Measurements from ENCODE around the gene OXSR1. TPM values are rescaled to one million over a fixed set of nuclear protein-coding genes. Genes with fewer than 3 reads are reported as not detected.

The OXSR1 gene
- total RNA-seq, 1 donor from 2014 or later = 41.1 TPM

DNA sequence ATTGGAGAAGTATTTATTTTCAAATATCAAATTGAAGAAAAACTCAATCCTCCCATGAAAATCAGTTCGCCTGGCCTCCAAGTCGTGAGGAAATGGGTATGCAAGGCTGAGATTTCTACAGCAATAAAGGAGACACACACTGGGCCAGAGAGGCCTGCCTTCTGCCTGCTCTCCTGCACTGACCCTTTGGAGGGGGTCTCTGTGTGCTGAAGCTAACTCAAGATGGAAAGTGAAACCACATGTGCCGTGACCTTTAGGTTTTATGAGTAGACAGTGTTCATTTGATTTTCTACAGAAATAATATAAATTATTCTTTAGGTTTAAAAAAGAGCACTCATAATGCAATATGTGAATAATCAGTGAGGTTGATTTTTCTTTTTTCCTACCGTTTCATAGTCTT lies 88.4 kb downstream of the OXSR1 start:
- H3K9me3 Mint-ChIP-seq = no peaks in the 10 kb centered on the region
- H3K27ac Mint-ChIP-seq = no peak overlapping the region
- no peaks in the 10 kb centered on the region for H3K27me3 Mint-ChIP-seq
- TF ChIP-seq CTCF (conservative IDR thresholded peaks at IDR 0.05) = no peak
- no peak for DNase-seq (ENCODE audit: extremely low spot score, unreplicated experiment)
- H3K36me3 Mint-ChIP-seq = peaks cover 34% of the 10 kb centered on the region
- H3K4me1 Mint-ChIP-seq (ENCODE audit: unreplicated experiment) = no peaks in the 10 kb centered on the region
- H3K4me3 Mint-ChIP-seq = no peak overlapping the region

GRCh38 chr3:38254872-38255271 lies 89.5 kb downstream of the OXSR1 start:
- H3K36me3 Mint-ChIP-seq = peaks cover 31% of the 10 kb centered on the region
- no peak overlapping the region for H3K27ac Mint-ChIP-seq
- H3K4me3 Mint-ChIP-seq = no peak overlapping the region
- no peaks in the 10 kb centered on the region for H3K9me3 Mint-ChIP-seq
- no peak for DNase-seq (ENCODE audit: extremely low spot score, unreplicated experiment)
- H3K4me1 Mint-ChIP-seq (ENCODE audit: unreplicated experiment) = no peaks in the 10 kb centered on the region
- TF ChIP-seq CTCF (conservative IDR thresholded peaks at IDR 0.05) = no peak
- no peaks in the 10 kb centered on the region for H3K27me3 Mint-ChIP-seq

DNA sequence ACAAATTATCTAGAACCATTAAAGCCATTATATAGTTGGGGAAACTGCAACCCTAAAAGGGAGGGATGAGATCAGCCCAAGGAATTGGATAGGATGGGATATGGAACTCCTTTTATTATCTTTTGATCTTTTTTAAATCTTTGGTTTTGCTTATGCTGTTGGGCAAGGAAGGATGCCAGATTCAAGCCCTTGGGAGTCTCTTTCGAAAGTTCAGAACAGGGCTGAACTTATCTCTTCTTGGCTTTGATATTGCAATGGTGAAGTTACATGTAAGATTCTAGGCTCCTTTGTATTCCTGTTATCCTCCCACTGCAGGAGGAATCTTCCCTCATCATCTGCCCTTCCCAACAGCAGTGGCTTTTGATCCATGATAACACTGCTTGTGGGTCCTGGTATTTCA lies 90.3 kb downstream of the OXSR1 start:
- H3K4me3 Mint-ChIP-seq = no peak overlapping the region
- no peak for DNase-seq (ENCODE audit: extremely low spot score, unreplicated experiment)
- no peaks in the 10 kb centered on the region for H3K27me3 Mint-ChIP-seq
- no peaks in the 10 kb centered on the region for H3K9me3 Mint-ChIP-seq
- no peak for TF ChIP-seq CTCF (conservative IDR thresholded peaks at IDR 0.05)
- H3K36me3 Mint-ChIP-seq = peaks cover 33% of the 10 kb centered on the region
- H3K27ac Mint-ChIP-seq = no peak overlapping the region
- H3K4me1 Mint-ChIP-seq (ENCODE audit: unreplicated experiment) = no peaks in the 10 kb centered on the region

DNA sequence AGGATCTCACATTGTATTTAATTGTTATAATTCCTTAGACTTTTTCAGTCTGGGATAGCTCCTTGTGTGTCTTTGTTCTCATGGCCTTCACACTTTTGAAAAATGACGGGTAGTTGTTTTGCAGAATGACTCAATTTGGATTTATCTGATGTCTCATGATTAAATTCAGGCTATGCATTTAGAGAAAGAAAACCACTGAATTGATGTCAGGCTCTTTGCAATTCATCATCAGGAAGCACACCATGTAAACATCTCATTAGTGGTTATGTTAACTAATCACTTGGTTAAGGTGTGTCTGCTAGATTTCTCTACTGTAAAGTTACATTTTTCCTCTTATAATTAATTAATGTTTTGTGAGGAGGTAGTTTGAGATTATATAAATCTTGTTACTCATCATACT lies 92.2 kb downstream of the OXSR1 start:
- no peak overlapping the region for H3K27ac Mint-ChIP-seq
- no peak overlapping the region for H3K4me3 Mint-ChIP-seq
- H3K27me3 Mint-ChIP-seq = no peaks in the 10 kb centered on the region

DNA sequence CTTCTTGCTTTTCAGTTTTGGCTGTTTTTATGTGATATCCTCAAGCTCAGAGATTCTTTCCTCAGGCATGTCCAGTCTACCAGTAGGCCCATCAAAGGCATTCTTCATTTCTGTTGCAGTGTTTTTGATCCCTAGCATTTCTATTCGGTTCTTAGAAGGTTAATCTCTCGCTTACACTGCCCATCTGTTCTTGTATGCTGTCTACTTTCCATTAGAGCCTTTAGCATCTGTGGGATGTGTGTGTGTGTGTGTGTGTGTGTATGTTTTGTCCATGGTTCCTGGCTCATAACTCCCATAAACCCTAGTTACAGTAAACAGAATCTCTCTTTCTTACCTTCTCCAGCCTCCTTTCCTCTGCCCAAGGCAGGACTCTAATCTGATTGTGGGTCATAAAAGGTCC lies 95.1 kb downstream of the OXSR1 start:
- no peak for DNase-seq (ENCODE audit: extremely low spot score, unreplicated experiment)
- no peak overlapping the region for H3K27ac Mint-ChIP-seq
- H3K4me3 Mint-ChIP-seq = no peak overlapping the region
- H3K27me3 Mint-ChIP-seq = no peaks in the 10 kb centered on the region
- peaks cover 10% of the 10 kb centered on the region for H3K36me3 Mint-ChIP-seq
- no peak for TF ChIP-seq CTCF (conservative IDR thresholded peaks at IDR 0.05)
- H3K9me3 Mint-ChIP-seq = no peaks in the 10 kb centered on the region
- peaks cover 5% of the 10 kb centered on the region for H3K4me1 Mint-ChIP-seq (ENCODE audit: unreplicated experiment)

More for the DNA sequence above, 92.2 kb downstream of the OXSR1 start:
- Mint-ChIP-seq H3K4me1 (ENCODE audit: unreplicated experiment) (no peaks in the 10 kb centered on the region), H3K9me3 (no peaks in the 10 kb centered on the region), H3K36me3 (peaks cover 27% of the 10 kb centered on the region)
- no peak for DNase-seq (ENCODE audit: extremely low spot score, unreplicated experiment)
- TF ChIP-seq CTCF (conservative IDR thresholded peaks at IDR 0.05) = no peak

GRCh38 chr3:38264353-38264771 lies 99.0 kb downstream of the OXSR1 start:
- no peak for TF ChIP-seq CTCF (conservative IDR thresholded peaks at IDR 0.05)

More at GRCh38 chr3:38264353-38264771, 99.0 kb downstream of the OXSR1 start:
- no peaks in the 10 kb centered on the region for H3K9me3 Mint-ChIP-seq
- H3K4me3 Mint-ChIP-seq = no peak overlapping the region
- H3K4me1 Mint-ChIP-seq (ENCODE audit: unreplicated experiment) = peaks cover 5% of the 10 kb centered on the region
- no peak for DNase-seq (ENCODE audit: extremely low spot score, unreplicated experiment)
- H3K36me3 Mint-ChIP-seq = peaks cover 12% of the 10 kb centered on the region
- H3K27ac Mint-ChIP-seq = no peak overlapping the region
- H3K27me3 Mint-ChIP-seq = no peaks in the 10 kb centered on the region
